Upper lobe of left lung (tissue), 4 donors: ENCODE data around the gene TRIM44.

Experiments
- CTCF ChIP-seq, 6 experiments: fragments of 450-650 bp in 4 of 6; fragments of 200-600 bp in 2 of 6; sonication (generic) in 2 of 6; IDR thresholded peaks; one replicate each; pipeline ENCODE4 v1.5.1; 2016 to 2019; ENCODE audit warnings: antibody characterized with exemption in 6 of 6
- EP300 ChIP-seq, 4 donors: sonication (generic); formaldehyde crosslinking; IDR thresholded peaks; one replicate each; pipeline ENCODE4 v1.5.1; 2017; ENCODE audit warnings: antibody characterized with exemption in 4 of 4, control low read depth in 2 of 4
- POLR2AphosphoS5 ChIP-seq, 2 donors: sonication (generic); formaldehyde crosslinking; IDR thresholded peaks; one replicate each; pipeline ENCODE4 v1.5.1; 2017; ENCODE audit warnings: antibody characterized with exemption in 2 of 2

DNA sequence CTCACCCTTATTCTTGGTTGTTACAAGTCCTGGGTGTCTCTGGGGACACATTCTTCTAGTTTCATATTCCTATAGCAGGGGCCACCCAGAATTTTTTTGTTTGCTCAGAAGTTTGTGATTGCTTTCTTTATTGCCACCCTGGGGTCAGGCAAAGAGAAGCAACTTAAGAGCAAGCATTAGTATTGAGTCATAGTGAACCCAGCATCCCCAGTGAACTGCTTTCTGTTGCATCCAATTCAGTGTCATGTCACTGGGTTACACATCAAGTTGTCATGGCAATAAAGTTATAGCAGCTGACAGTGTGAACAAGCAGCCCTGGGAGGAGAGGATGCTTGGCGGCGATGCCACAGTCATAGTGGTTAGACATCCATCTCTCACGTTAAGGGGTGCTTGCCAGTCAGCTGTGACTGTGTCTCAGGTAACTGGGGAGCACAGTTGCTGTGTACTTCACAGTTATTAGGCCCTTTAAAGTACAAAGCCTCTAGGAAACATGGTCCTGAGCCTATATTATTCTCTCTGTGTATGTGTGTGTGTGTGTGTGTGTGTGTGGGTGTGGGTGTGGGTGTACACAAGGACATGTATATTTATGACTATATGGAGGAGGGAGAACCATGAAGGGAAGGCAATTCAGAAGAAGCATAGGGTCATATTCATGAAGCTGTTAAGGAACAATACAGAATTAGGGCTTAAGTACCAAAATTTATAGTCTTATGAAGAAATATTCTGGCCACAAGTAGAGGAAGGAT, 52.5 kb downstream of the TRIM44 start:
- no peak for TF ChIP-seq POLR2AphosphoS5 (IDR thresholded peaks at IDR 0.05)
- TF ChIP-seq EP300 (IDR thresholded peaks at IDR 0.05) = no peak
- no peak for TF ChIP-seq CTCF (IDR thresholded peaks at IDR 0.05)
